ENCODE measurements around the gene ZNF175. TPM values are rescaled to one million over a fixed set of nuclear protein-coding genes. Genes with fewer than 3 reads are reported as not detected.

ZNF175 gene
- total and polyA plus RNA-seq, 2 donors (not counting 3 experiments of a cell fraction or from before 2014, with no cell fraction given) = 4.9 to 16.5 TPM

DNA sequence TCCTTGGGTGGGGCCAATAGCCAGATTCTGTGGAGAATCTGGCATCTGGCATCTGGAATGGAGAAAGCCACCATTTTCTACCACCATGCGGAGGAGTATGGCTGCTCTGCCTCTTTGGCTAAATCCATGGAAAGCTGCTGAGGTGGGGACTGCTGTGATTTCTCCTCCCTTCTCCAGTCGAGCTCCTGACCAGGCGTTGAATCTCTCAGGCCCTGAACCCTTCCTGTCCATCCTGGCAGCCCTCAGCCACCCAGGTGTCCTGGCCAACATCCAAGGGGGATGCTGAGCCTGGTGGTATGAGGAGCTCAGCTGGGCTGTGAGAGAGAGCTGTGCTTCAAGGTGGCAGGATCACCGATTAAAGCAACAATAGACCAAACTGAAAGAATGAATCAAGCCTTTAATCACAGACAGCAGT lies 22.2 kb upstream of the ZNF175 start:
- H3K27me3 ChIP-seq (ENCODE audit: control insufficient read depth in 2 of 2, insufficient read depth in 2 of 2, low read length in 2 of 2) = no peaks in the 10 kb centered on the region
- no peak overlapping the region for H3K9ac ChIP-seq (replicated peaks; ENCODE audit: extremely low read depth, insufficient read depth, low read length)
- H4K20me1 ChIP-seq (replicated peaks; ENCODE audit: control insufficient read depth, extremely low read depth, insufficient read depth, low read length) = no peaks in the 10 kb centered on the region
- intact Hi-C loops (cut with micrococcal nuclease) = no loop called here
- no peak overlapping the region for H2AFZ ChIP-seq (ENCODE audit: low read depth, low read length)
- no peak for TF ChIP-seq POLR2A (IDR thresholded peaks at IDR 0.05; ENCODE audit: low read depth, low read length)
- H3K36me3 ChIP-seq (ENCODE audit: control insufficient read depth in 2 of 2, extremely low read depth in 1 of 2, insufficient read depth in 2 of 2, low read length in 2 of 2) = no peaks in the 10 kb centered on the region
- no peaks in the 10 kb centered on the region for H3K9me3 ChIP-seq (replicated peaks; ENCODE audit: control insufficient read depth, insufficient read depth, low read length)
- H3K4me3 ChIP-seq (replicated peaks in 1 of 3; ENCODE audit: insufficient read depth in 1 of 3, low read depth in 1 of 3, low read length in 3 of 3) = no peak overlapping the region
- no peak overlapping the region for H3K4me2 ChIP-seq (ENCODE audit: insufficient read depth, low read length)
- CTCF ChIA-PET = interaction anchor here (1.1 to 2.9 kb wide), 6 partner anchors 22 to 108 kb away, joined by 3 to 15 read pairs (median 5); partner anchors contain the start of gene ZNF175
- H3K79me2 ChIP-seq (ENCODE audit: control insufficient read depth, insufficient read depth, low read length) = no peaks in the 10 kb centered on the region
- POLR2A ChIA-PET = no interaction called here
- no peaks in the 10 kb centered on the region for H3K9me1 ChIP-seq (replicated peaks; ENCODE audit: control insufficient read depth, extremely low read depth, insufficient read depth, low read length)
- peaks cover 28% of the 10 kb centered on the region for H3K4me1 ChIP-seq (ENCODE audit: control insufficient read depth, extremely low read depth, insufficient read depth, low read length)
- dilution Hi-C loops (cut with MboI; ENCODE audit: extremely low pct_ligation_motif_present, low sequenced_read_pairs) = no loop called here
- H3K27ac ChIP-seq (ENCODE audit: insufficient read depth, low read depth, low read length) = no peak overlapping the region
- no TSS peak for BruUV-seq (replicated peaks)
- no peak for DNase-seq (ENCODE audit: low read depth, low spot score)
- FAIRE-seq = no peak

DNA sequence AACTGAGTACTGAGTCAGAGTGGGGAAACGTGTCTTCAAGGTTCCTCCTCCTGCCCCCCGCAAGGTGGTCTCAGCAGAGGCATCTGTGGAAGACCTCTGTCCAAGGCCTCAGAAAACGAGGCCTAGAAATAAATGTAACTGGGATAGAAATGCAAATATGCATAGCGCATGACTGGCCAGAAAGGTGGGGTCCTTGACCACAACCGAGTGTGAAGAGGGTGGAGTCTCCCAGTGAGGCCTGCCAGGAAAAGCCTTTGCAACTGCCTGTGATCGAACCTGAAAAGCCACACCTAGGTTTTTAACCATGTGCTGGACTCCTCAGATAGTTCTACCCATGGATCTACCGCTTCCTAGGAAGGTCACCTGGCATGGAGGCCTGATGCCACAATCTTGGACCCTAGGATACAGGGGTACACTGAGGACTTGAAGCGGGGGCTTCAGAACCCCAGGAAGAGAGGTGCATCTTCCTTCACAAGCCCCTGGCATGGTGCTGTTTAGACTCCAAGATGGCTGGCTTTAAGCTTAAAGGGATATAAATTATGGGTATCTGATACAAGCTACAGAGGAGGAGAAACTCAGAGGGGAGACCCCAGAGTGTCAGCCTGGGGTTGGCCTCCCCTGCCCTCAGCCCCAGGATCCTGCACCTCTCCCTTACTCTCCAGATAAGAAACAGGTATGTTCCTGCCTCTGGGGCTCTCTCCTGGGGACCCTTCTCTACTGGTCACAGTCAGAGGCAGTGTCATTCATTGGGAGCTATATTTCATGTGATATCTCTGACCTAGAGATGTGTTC lies 21.4 kb upstream of the ZNF175 start:
- Histone ChIP-seq H3K27ac (ENCODE audit: insufficient read depth, low read depth, low read length) (no peak overlapping the region), H3K27me3 (ENCODE audit: control insufficient read depth in 2 of 2, insufficient read depth in 2 of 2, low read length in 2 of 2) (no peaks in the 10 kb centered on the region), H3K4me3 (replicated peaks in 1 of 3; ENCODE audit: insufficient read depth in 1 of 3, low read depth in 1 of 3, low read length in 3 of 3) (no peak overlapping the region), H2AFZ (ENCODE audit: low read depth, low read length) (no peak overlapping the region), H4K20me1 (replicated peaks; ENCODE audit: control insufficient read depth, extremely low read depth, insufficient read depth, low read length) (no peaks in the 10 kb centered on the region), H3K9me3 (replicated peaks; ENCODE audit: control insufficient read depth, insufficient read depth, low read length) (no peaks in the 10 kb centered on the region), H3K36me3 (ENCODE audit: control insufficient read depth in 2 of 2, extremely low read depth in 1 of 2, insufficient read depth in 2 of 2, low read length in 2 of 2) (no peaks in the 10 kb centered on the region), H3K9ac (replicated peaks; ENCODE audit: extremely low read depth, insufficient read depth, low read length) (no peak overlapping the region), H3K9me1 (replicated peaks; ENCODE audit: control insufficient read depth, extremely low read depth, insufficient read depth, low read length) (no peaks in the 10 kb centered on the region), H3K4me2 (ENCODE audit: insufficient read depth, low read length) (no peak overlapping the region), H3K79me2 (ENCODE audit: control insufficient read depth, insufficient read depth, low read length) (no peaks in the 10 kb centered on the region), H3K4me1 (ENCODE audit: control insufficient read depth, extremely low read depth, insufficient read depth, low read length) (peaks cover 28% of the 10 kb centered on the region)
- BruUV-seq (replicated peaks) = no TSS peak
- FAIRE-seq (no peak), DNase-seq (ENCODE audit: low read depth, low spot score) (no peak)
- intact Hi-C loops (cut with micrococcal nuclease) (no loop called here), dilution Hi-C loops (cut with MboI; ENCODE audit: extremely low pct_ligation_motif_present, low sequenced_read_pairs) (no loop called here)
- TF ChIP-seq FOS (IDR thresholded peaks at IDR 0.05; ENCODE audit: borderline replicate concordance, insufficient read depth, low read length) = no peak
- ChIA-PET POLR2A (no interaction called here), CTCF (interaction anchor here (0.7 to 1.5 kb wide), 4 partner anchors 9 to 290 kb away, joined by 3 to 5 read pairs (median 4); no protein-coding TSS in a partner anchor)

All from endothelial cell of umbilical vein (primary cell).